GM12892 (cell line): ENCODE data around the gene CHD2.
"Not testable (repeated sequence)": the region's sequence is repeated elsewhere in the genome, so short reads cannot be mapped to it uniquely, and the experiment has no call there.

Experiments used
- POLR2A ChIP-seq: IDR thresholded peaks from 2 replicates; pipeline ENCODE4 v1.6.1; 2011; ENCODE audit warnings: low read depth, low read length, control low read depth
- POLR2AphosphoS5 ChIP-seq: IDR thresholded peaks from 2 replicates; pipeline ENCODE4 v1.6.1; 2011; ENCODE audit warnings: low read depth, low read length, control low read depth

GRCh38 chr15:92918881-92919280 is 18.8 kb downstream of the CHD2 start:
- TF ChIP-seq POLR2A, POLR2AphosphoS5: not testable (repeated sequence)
